ENCODE measurements around the gene REG3A.

Gene REG3A

GRCh38 chr2:79116997-79117928 is 42.3 kb downstream of the REG3A start:
- DNase-seq: no peak

- no peak for DNase-seq
Measured at GRCh38 chr2:79114797-79115494, 44.6 kb downstream of the REG3A start.

- DNase-seq: no peak
Measured at GRCh38 chr2:79112269-79112668, 47.3 kb downstream of the REG3A start.

Data from activated gamma-delta T cell treated with Interleukin-2 at 50 U/mL for 16 hours (primary cell).